ENCODE data around the gene KCNIP4.

- TF ChIP-seq CTCF (IDR thresholded peaks at IDR 0.05) = no peak
- TF ChIP-seq POLR2A (IDR thresholded peaks at IDR 0.05) = no peak
These were observed 78.4 kb downstream of the KCNIP4 start for GRCh38 chr4:21869978-21870745.
